Testis (tissue), 2 donors: ENCODE data around the gene CCNY.

Experiments
- CTCF ChIP-seq, 3 experiments: fragments of 450-650 bp in 2 of 3; fragments of 200-600 bp in 1 of 3; sonication (generic) in 1 of 3; IDR thresholded peaks; one replicate each; pipeline ENCODE4 v1.5.1; 2016 to 2019; ENCODE audit warnings: antibody characterized with exemption in 3 of 3, mild to moderate bottlenecking in 2 of 3, moderate library complexity in 1 of 3
- POLR2A ChIP-seq: fragments of 450-650 bp; IDR thresholded peaks from one replicate; pipeline ENCODE4 v1.6.1; 2017; ENCODE audit warnings: antibody characterized with exemption, mild to moderate bottlenecking, moderate library complexity

- TF ChIP-seq CTCF (IDR thresholded peaks at IDR 0.05), result no peak
- no peak for TF ChIP-seq POLR2A
Observed at GRCh38 chr10:35420044-35420443, 83.7 kb downstream of the CCNY start.
